Tongue (tissue), 3 donors: Measurements from ENCODE around the gene ABCC4. TPM values are rescaled to one million over a fixed set of nuclear protein-coding genes. Genes with fewer than 3 reads are reported as not detected.

Source experiments
- DNase-seq: peaks from one replicate; pipeline ENCODE4 v3.0.0-alpha.2; 2015
- small RNA-seq: library from RNA; depleted of rRNA; stranded (forward); fragments of <200 nt; gene quantifications from one replicate; pipeline ENCODE3, GENCODE V24; 2014; ENCODE audit warnings: low replicate concordance
- total RNA-seq: library from RNA; depleted of rRNA; stranded (reverse); fragments of >200 nt; gene quantifications from one replicate; pipeline ENCODE4 v1.2.3, GENCODE V29; 2014

ABCC4 gene
- total RNA-seq, 1 donor from 2014 or later = 9.2 TPM

- DNase-seq = peak; percentile 12
These were observed 309.0 kb downstream of the ABCC4 start for GRCh38 chr13:94992036-94992960.

DNA sequence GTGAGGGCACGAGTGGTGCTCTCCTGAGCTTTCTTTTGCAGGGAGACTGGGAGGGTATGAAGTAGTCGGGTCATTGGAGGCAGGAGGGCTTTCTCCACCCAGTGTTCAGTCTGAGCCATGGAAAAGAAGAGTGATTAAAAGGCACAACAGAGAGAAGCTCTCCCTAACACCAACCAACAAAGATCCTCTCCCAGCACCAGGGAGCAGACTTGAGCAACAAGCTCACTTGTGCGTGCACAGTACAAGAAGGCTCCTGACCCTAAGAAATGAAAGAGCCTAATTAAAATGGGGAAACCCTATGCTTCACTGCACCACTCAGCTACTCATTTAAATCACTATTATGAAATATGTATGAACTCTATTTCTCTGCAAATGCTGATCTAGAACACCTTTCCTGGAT is 312.6 kb downstream of the ABCC4 start:
- DNase-seq = no peak

DNA sequence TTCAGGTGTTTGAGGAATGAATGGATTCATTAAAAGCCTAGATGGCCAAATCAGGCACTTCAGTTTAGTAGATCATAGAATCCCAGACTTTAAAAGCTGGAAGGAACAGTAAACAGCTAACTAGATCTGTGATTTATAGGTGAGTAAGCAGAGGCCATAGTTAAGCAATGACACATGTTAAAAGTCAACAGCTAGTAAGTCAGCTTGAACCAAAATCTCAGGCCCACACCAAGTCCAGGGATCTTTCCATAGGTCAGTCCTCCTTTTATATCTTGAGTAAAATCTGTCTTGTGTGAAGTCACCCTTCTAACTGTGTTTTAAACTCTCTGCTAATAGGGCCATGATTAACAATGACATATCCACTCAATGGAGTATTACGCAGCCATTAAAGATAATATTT is 313.4 kb downstream of the ABCC4 start:
- DNase-seq = no peak

GRCh38 chr13:94987081-94987480 is 314.2 kb downstream of the ABCC4 start:
- DNase-seq = no peak

DNA sequence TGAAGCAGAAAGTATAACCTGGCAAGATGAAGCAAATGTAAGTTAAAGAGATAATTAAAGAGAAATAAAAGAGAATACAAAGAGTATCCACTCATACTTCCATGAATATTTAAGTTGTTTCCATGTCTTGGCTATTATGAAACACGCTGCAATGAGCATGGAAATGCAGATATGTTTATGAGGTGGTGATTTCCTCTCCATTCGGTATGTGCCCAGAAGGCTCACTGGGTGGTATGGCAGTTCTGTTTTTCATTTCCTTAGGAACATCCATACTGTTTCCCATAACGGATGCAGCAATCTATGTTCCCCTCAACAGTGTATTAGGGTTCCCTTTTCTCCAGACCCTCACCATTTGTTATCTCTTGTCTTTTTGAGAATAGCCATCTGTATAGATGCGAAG is 316.3 kb downstream of the ABCC4 start:
- no peak for DNase-seq

DNA sequence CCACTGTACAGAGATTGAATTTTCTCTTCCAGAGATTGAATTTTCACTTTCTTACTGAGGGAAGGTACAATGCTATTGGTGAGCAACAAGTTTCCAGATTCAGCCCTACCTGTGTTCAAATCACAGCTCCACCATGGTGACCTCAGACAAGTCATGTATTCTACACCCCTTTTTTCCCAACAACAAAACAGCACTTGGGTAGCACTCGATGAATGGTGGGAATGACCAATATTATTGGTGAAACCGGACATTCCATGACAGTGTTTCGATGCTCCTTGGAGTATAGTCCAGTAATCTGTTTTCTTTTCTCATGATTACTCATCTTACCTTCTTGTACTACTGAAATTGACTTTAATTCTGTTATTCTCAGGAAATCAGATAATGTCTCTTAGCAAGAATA is 322.7 kb downstream of the ABCC4 start:
- DNase-seq = no peak

- DNase-seq = no peak
These were observed 327.0 kb downstream of the ABCC4 start for GRCh38 chr13:94974015-94974951.

DNA sequence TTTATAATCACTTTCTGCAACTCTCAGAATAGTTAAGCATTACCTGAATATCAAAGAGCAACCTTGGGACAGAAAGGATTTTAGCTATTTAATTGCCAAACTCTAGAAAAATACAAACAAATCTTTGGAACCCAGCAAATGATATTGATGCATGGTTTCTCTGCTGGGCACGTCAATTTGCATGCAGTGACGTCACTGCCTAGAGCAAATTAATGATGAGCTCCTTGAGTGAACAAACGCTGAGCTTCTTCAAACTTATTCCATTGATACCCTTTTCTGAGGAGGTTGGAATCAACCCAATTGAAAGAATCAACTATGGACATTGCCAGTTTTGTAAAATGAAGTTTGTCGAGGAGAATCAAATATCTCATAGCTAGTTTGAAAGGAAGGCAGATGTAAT is 329.0 kb downstream of the ABCC4 start:
- DNase-seq = no peak

Small RNA genes within 50 kb of the gene (small RNA-seq; reads per million reads assigned to genes)
- gene RNU6-62P (not detected), gene RNY3P8 (not detected), gene RNY4P27 (18.5 reads per million, percentile 94 among the genes with 10 or more reads in this experiment)
